ENCODE results near the gene SIGLEC10. TPM values are rescaled to one million over a fixed set of nuclear protein-coding genes. Genes with fewer than 3 reads are reported as not detected.

Gene SIGLEC10
- total and polyA plus RNA-seq, 9 of the 15 experiments (the other 6 are each of a cell fraction or from before 2014, with no cell fraction given), result 0.10 to 1.8 (median 0.82) TPM

GRCh38 chr19:51361239-51361638, 56.2 kb downstream of the SIGLEC10 start:
- Histone ChIP-seq H3K36me3 (ENCODE audit: control insufficient read depth, insufficient read depth, low read length) (peaks cover 5% of the 10 kb centered on the region; the same call in 2 of the 3 replicates), H2AFZ (ENCODE audit: low read depth, low read length) (no peak overlapping the region), H4K20me1 (replicated peaks; ENCODE audit: control insufficient read depth, insufficient read depth, low read length) (no peaks in the 10 kb centered on the region), H3K9me1 (ENCODE audit: control insufficient read depth, insufficient read depth, low read length) (no peaks in the 10 kb centered on the region), H3K79me2 (ENCODE audit: control insufficient read depth, insufficient read depth, low read length) (peaks cover 39% of the 10 kb centered on the region), H3K27ac (ENCODE audit: extremely low read depth, low read depth, low read length) (no peak overlapping the region), H3K4me2 (ENCODE audit: insufficient read depth, low read length) (no peak overlapping the region), H3K4me1 (replicated peaks in 1 of 2; ENCODE audit: control insufficient read depth in 2 of 2, insufficient read depth in 2 of 2, low read length in 2 of 2) (peaks cover 21 to 32% of the 10 kb centered on the region in 2 experiments), H3K27me3 (ENCODE audit: control insufficient read depth in 2 of 2, insufficient read depth in 2 of 2, low read length in 2 of 2) (no peaks in the 10 kb centered on the region), H3K9ac (ENCODE audit: insufficient read depth in 1 of 2, low read depth in 2 of 2, low read length in 2 of 2) (no peak overlapping the region), H3K4me3 (no peak overlapping the region), H3K9me3 (replicated peaks; ENCODE audit: control insufficient read depth, insufficient read depth, low read depth, low read length) (no peaks in the 10 kb centered on the region)
- ATAC-seq, result no peak
- WGBS (ENCODE audit: insufficient coverage, low coverage, missing lambda C conversion rate), result 75% methylated on average over 13 of the region's 13 CpGs
- intact Hi-C loops (cut with micrococcal nuclease), result no loop called here
- no peak for TF ChIP-seq NR0B1 (IDR thresholded peaks at IDR 0.05; ENCODE audit: partially characterized antibody)
- no peak for TF ChIP-seq SFPQ (IDR thresholded peaks at IDR 0.05; ENCODE audit: low read depth, low read length)
- TF ChIP-seq ELK3 (CRISPR knock-in tag; IDR thresholded peaks at IDR 0.05), result no peak
- no peak for TF ChIP-seq CBX2 (IDR thresholded peaks at IDR 0.05; ENCODE audit: insufficient read depth, low read length, poor library complexity, severe bottlenecking)
- peak; percentile 21; the same call in 1 of the 2 replicates for TF ChIP-seq RBFOX2 (IDR thresholded peaks at IDR 0.05; ENCODE audit: low read depth, low read length)
- no peak for FAIRE-seq
- ChIA-PET POLR2A (interaction anchor here (2.5 kb wide), 1 partner anchor 10 kb away, joined by 10 read pairs; no protein-coding TSS in a partner anchor), CTCF (ENCODE audit: low intra/inter-chr PET ratio) (no interaction called here)
- DNase-seq (ENCODE audit: extremely low read depth in 1 of 4, low spot score in 3 of 4), result no peak
- no TSS peak for BruUV-seq (replicated peaks)
- in situ Hi-C loops (cut with MboI), result no loop called here

Small RNAs within 50 kb of the gene (small RNA-seq; reads per million reads assigned to genes)
- not detected for gene AC020914.5

Other genes with a start within 250 kb of the SIGLEC10 start
Only the 7 nearest of the 16 such genes appear.
- 143 and 161 TPM in 2 replicates for gene ETFB, start 51.3 kb downstream of the SIGLEC10 start, total RNA-seq (2014; rRNA removed)
- 29.8 and 54.2 TPM in 2 replicates for gene ETFB, start 51.3 kb downstream of the SIGLEC10 start, total RNA-seq (2014; rRNA removed; fragmentation: Illumina TruSeq; extraction: Trizol)
- 129 and 131 TPM in 2 replicates for gene ETFB, start 51.3 kb downstream of the SIGLEC10 start, total RNA-seq (2015; rRNA removed; fragmentation: Illumina TruSeq; extraction: Trizol)
- gene ETFB, start 51.3 kb downstream of the SIGLEC10 start, total RNA-seq (2021), result 130 and 142 TPM in 2 replicates
- gene ETFB, start 51.3 kb downstream of the SIGLEC10 start, polyA plus RNA-seq (2011; rRNA removed), result 96.1 and 130 TPM in 2 replicates
- gene ETFB, start 51.3 kb downstream of the SIGLEC10 start, polyA plus RNA-seq (2014; fragmentation: Illumina TruSeq; extraction: Trizol), result 56.3 and 136 TPM in 2 replicates
- 10 to 100 TPM; 18.1 to 50.3 TPM for gene ETFB, start 51.3 kb downstream of the SIGLEC10 start, polyA plus RNA-seq (2014; fragmentation: Nextera tagmentation; extraction: Ambion mirVana)
- gene ETFB, start 51.3 kb downstream of the SIGLEC10 start, polyA plus RNA-seq (2014; rRNA removed), result 112 and 123 TPM in 2 replicates
- not detected in 2 replicates for gene CLDND2, start 48.6 kb downstream of the SIGLEC10 start, total RNA-seq (2014; rRNA removed)
- 0.51 and 0.62 TPM in 2 replicates for gene CLDND2, start 48.6 kb downstream of the SIGLEC10 start, total RNA-seq (2014; rRNA removed; fragmentation: Illumina TruSeq; extraction: Trizol)
- 0.98 and 1.6 TPM in 2 replicates for gene CLDND2, start 48.6 kb downstream of the SIGLEC10 start, total RNA-seq (2015; rRNA removed; fragmentation: Illumina TruSeq; extraction: Trizol)
- gene CLDND2, start 48.6 kb downstream of the SIGLEC10 start, total RNA-seq (2021), result 2.2 and 4.0 TPM in 2 replicates
- gene CLDND2, start 48.6 kb downstream of the SIGLEC10 start, polyA plus RNA-seq (2011; rRNA removed), result 0.45 and 0.76 TPM in 2 replicates
- gene CLDND2, start 48.6 kb downstream of the SIGLEC10 start, polyA plus RNA-seq (2014; fragmentation: Illumina TruSeq; extraction: Trizol), result not detected in 2 replicates
- 1 to 10 TPM in 1 of 2 experiments, under 1 TPM in 1; 0.84 to 2.0 TPM for gene CLDND2, start 48.6 kb downstream of the SIGLEC10 start, polyA plus RNA-seq (2014; fragmentation: Nextera tagmentation; extraction: Ambion mirVana)
- not detected in 2 replicates for gene CLDND2, start 48.6 kb downstream of the SIGLEC10 start, polyA plus RNA-seq (2014; rRNA removed)
- gene NKG7, start 45.0 kb downstream of the SIGLEC10 start, total RNA-seq (2014; rRNA removed), result not detected in 2 replicates
- gene NKG7, start 45.0 kb downstream of the SIGLEC10 start, total RNA-seq (2014; rRNA removed; fragmentation: Illumina TruSeq; extraction: Trizol), result not detected in 2 replicates
- gene NKG7, start 45.0 kb downstream of the SIGLEC10 start, total RNA-seq (2015; rRNA removed; fragmentation: Illumina TruSeq; extraction: Trizol), result 0.34 and 0.62 TPM in 2 replicates
- gene NKG7, start 45.0 kb downstream of the SIGLEC10 start, total RNA-seq (2021), result 0.47 and 0.51 TPM in 2 replicates
- 0.33 and 0.46 TPM in 2 replicates for gene NKG7, start 45.0 kb downstream of the SIGLEC10 start, polyA plus RNA-seq (2011; rRNA removed)
- gene NKG7, start 45.0 kb downstream of the SIGLEC10 start, polyA plus RNA-seq (2014; fragmentation: Illumina TruSeq; extraction: Trizol), result 0.30 and 0.57 TPM in 2 replicates
- under 1 TPM; 0.67 to 0.70 TPM for gene NKG7, start 45.0 kb downstream of the SIGLEC10 start, polyA plus RNA-seq (2014; fragmentation: Nextera tagmentation; extraction: Ambion mirVana)
- 0.44 and 1.5 TPM in 2 replicates for gene NKG7, start 45.0 kb downstream of the SIGLEC10 start, polyA plus RNA-seq (2014; rRNA removed)
- gene LIM2, start 29.7 kb downstream of the SIGLEC10 start, total RNA-seq (2014; rRNA removed), result 0.29 and 0.45 TPM in 2 replicates
- 0.18 TPM in 1 of 2 replicates, not detected in the other for gene LIM2, start 29.7 kb downstream of the SIGLEC10 start, total RNA-seq (2014; rRNA removed; fragmentation: Illumina TruSeq; extraction: Trizol)
- not detected in 2 replicates for gene LIM2, start 29.7 kb downstream of the SIGLEC10 start, total RNA-seq (2015; rRNA removed; fragmentation: Illumina TruSeq; extraction: Trizol)
- gene LIM2, start 29.7 kb downstream of the SIGLEC10 start, total RNA-seq (2021), result not detected in 2 replicates
- not detected in 2 replicates for gene LIM2, start 29.7 kb downstream of the SIGLEC10 start, polyA plus RNA-seq (2011; rRNA removed)
- gene LIM2, start 29.7 kb downstream of the SIGLEC10 start, polyA plus RNA-seq (2014; fragmentation: Illumina TruSeq; extraction: Trizol), result not detected in 2 replicates
- under 1 TPM; 0.07 to 0.18 TPM for gene LIM2, start 29.7 kb downstream of the SIGLEC10 start, polyA plus RNA-seq (2014; fragmentation: Nextera tagmentation; extraction: Ambion mirVana)
- 0.27 and 0.28 TPM in 2 replicates for gene LIM2, start 29.7 kb downstream of the SIGLEC10 start, polyA plus RNA-seq (2014; rRNA removed)
- gene C19orf84, start 27.1 kb downstream of the SIGLEC10 start, total RNA-seq (2014; rRNA removed), result 1.7 and 2.0 TPM in 2 replicates
- gene C19orf84, start 27.1 kb downstream of the SIGLEC10 start, total RNA-seq (2014; rRNA removed; fragmentation: Illumina TruSeq; extraction: Trizol), result 0.48 and 0.69 TPM in 2 replicates
- 0.57 and 0.98 TPM in 2 replicates for gene C19orf84, start 27.1 kb downstream of the SIGLEC10 start, total RNA-seq (2015; rRNA removed; fragmentation: Illumina TruSeq; extraction: Trizol)
- 2.9 and 3.1 TPM in 2 replicates for gene C19orf84, start 27.1 kb downstream of the SIGLEC10 start, total RNA-seq (2021)
- 0.35 and 0.38 TPM in 2 replicates for gene C19orf84, start 27.1 kb downstream of the SIGLEC10 start, polyA plus RNA-seq (2011; rRNA removed)
- 3.8 and 5.0 TPM in 2 replicates for gene C19orf84, start 27.1 kb downstream of the SIGLEC10 start, polyA plus RNA-seq (2014; fragmentation: Illumina TruSeq; extraction: Trizol)
- gene C19orf84, start 27.1 kb downstream of the SIGLEC10 start, polyA plus RNA-seq (2014; fragmentation: Nextera tagmentation; extraction: Ambion mirVana), result under 1 TPM; 0.63 to 0.66 TPM
- gene C19orf84, start 27.1 kb downstream of the SIGLEC10 start, polyA plus RNA-seq (2014; rRNA removed), result 0.20 and 0.91 TPM in 2 replicates
- gene SIGLEC8, start 40.8 kb upstream of the SIGLEC10 start, total RNA-seq (2014; rRNA removed), result 0.45 and 0.59 TPM in 2 replicates
- gene SIGLEC8, start 40.8 kb upstream of the SIGLEC10 start, total RNA-seq (2014; rRNA removed; fragmentation: Illumina TruSeq; extraction: Trizol), result 0.22 and 0.29 TPM in 2 replicates
- 0.45 and 0.65 TPM in 2 replicates for gene SIGLEC8, start 40.8 kb upstream of the SIGLEC10 start, total RNA-seq (2015; rRNA removed; fragmentation: Illumina TruSeq; extraction: Trizol)
- 0.44 and 0.49 TPM in 2 replicates for gene SIGLEC8, start 40.8 kb upstream of the SIGLEC10 start, total RNA-seq (2021)
- 0.61 and 0.76 TPM in 2 replicates for gene SIGLEC8, start 40.8 kb upstream of the SIGLEC10 start, polyA plus RNA-seq (2011; rRNA removed)
- gene SIGLEC8, start 40.8 kb upstream of the SIGLEC10 start, polyA plus RNA-seq (2014; fragmentation: Illumina TruSeq; extraction: Trizol), result 0.39 and 0.44 TPM in 2 replicates
- gene SIGLEC8, start 40.8 kb upstream of the SIGLEC10 start, polyA plus RNA-seq (2014; fragmentation: Nextera tagmentation; extraction: Ambion mirVana), result under 1 TPM; 0.04 to 0.07 TPM
- gene SIGLEC8, start 40.8 kb upstream of the SIGLEC10 start, polyA plus RNA-seq (2014; rRNA removed), result 0.19 and 0.25 TPM in 2 replicates
- gene CEACAM18, start 60.9 kb upstream of the SIGLEC10 start, total RNA-seq (2014; rRNA removed), result 0.09 and 0.16 TPM in 2 replicates
- gene CEACAM18, start 60.9 kb upstream of the SIGLEC10 start, total RNA-seq (2014; rRNA removed; fragmentation: Illumina TruSeq; extraction: Trizol), result 0.22 TPM in 1 of 2 replicates, not detected in the other
- gene CEACAM18, start 60.9 kb upstream of the SIGLEC10 start, total RNA-seq (2015; rRNA removed; fragmentation: Illumina TruSeq; extraction: Trizol), result 0.18 and 0.23 TPM in 2 replicates
- 0.16 and 0.24 TPM in 2 replicates for gene CEACAM18, start 60.9 kb upstream of the SIGLEC10 start, total RNA-seq (2021)
- 0.07 and 0.11 TPM in 2 replicates for gene CEACAM18, start 60.9 kb upstream of the SIGLEC10 start, polyA plus RNA-seq (2011; rRNA removed)
- not detected in 2 replicates for gene CEACAM18, start 60.9 kb upstream of the SIGLEC10 start, polyA plus RNA-seq (2014; fragmentation: Illumina TruSeq; extraction: Trizol)
- under 1 TPM in 1 of 2 experiments, not detected in 1; 0.08 TPM for gene CEACAM18, start 60.9 kb upstream of the SIGLEC10 start, polyA plus RNA-seq (2014; fragmentation: Nextera tagmentation; extraction: Ambion mirVana)
- not detected in 2 replicates for gene CEACAM18, start 60.9 kb upstream of the SIGLEC10 start, polyA plus RNA-seq (2014; rRNA removed)

All from K562 (cell line).